Gastrocnemius medialis (tissue), 4 donors: ENCODE data around the gene TMEM168.

Experiments used
- CTCF ChIP-seq, 5 experiments: fragments of 450-650 bp in 3 of 5; fragments of 200-600 bp in 2 of 5; sonication (generic) in 2 of 5; IDR thresholded peaks in 4 of 5; conservative IDR thresholded peaks in 1 of 5; 1 replicate in 4 of 5; 2 replicates in 1 of 5; pipeline ENCODE4 v1.5.1; 2016 to 2019; ENCODE audit warnings: antibody characterized with exemption in 5 of 5, mild to moderate bottlenecking in 3 of 5, moderate library complexity in 3 of 5
- POLR2A ChIP-seq, 2 donors: fragments of 450-650 bp; IDR thresholded peaks; one replicate each; pipeline ENCODE4 v1.6.1; 2017; ENCODE audit warnings: antibody characterized with exemption in 2 of 2, mild to moderate bottlenecking in 2 of 2, moderate library complexity in 2 of 2

DNA sequence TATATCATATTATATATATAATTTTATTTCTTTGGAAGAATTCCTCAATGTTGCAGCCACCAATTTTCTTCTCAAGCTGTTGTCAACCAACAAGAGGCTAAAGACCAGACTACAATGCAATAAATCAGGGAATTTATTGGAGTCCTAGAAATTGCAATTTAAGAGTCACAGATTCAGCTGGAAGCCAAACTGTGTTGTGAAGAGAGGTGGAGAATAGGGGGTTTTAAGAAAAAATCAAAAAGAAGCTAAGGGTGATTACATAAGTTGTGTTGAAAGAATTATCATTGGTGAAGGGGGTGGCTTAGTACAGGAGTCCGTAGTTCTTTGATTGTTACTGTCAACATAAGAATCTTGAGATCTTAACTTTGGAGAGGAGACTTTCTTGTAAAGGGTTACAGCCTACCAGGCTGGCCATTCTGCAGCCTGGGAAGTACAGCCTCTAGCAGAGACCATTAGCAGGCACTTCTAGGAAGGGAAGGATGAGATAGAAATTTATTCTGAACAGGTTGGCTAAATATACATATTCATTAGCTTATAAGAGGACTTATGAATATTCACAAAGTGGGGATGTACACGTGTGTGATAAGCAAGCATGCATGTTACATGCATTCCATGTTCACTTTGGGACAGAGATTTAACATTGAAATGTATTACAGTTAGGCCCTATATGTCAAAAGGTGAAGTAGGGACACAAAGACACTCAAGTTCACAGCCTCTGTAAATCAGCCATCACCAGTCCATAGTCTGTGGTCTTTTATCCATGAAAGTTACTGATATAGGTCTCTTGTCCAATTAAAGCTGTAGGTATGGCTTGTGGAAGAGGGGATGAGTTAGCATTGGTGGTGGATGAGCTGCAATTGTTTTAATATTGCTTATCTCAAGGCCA lies 8.3 kb upstream of the TMEM168 start:
- TF ChIP-seq POLR2A (IDR thresholded peaks at IDR 0.05) (no peak), CTCF (IDR thresholded peaks at IDR 0.05 in 4 of 5, conservative IDR thresholded peaks at IDR 0.05 in 1 of 5) (no peak)
